SK-N-MC (cell line): ENCODE results near the gene SDCBP2.

Experiments used
- EZH2 ChIP-seq: fragments of 200-600 bp; sonication (generic); IDR thresholded peaks from one replicate; pipeline ENCODE4 v1.6.1; 2017; ENCODE audit warnings: antibody characterized with exemption
- FOXP2 ChIP-seq: optimal IDR thresholded peaks from 2 replicates; pipeline ENCODE3; 2011; ENCODE audit warnings: mild to moderate bottlenecking, moderate library complexity; ENCODE audit not compliant: insufficient read depth; ENCODE audit errors: extremely low read length, control extremely low read depth
- POLR2AphosphoS5 ChIP-seq: IDR thresholded peaks from 2 replicates; pipeline ENCODE4 v1.6.1; 2012; ENCODE audit warnings: mild to moderate bottlenecking, low read depth, low read length, borderline replicate concordance

- TF ChIP-seq EZH2 = no peak
- TF ChIP-seq POLR2AphosphoS5 = no peak
- TF ChIP-seq FOXP2 = no peak
Measured at GRCh38 chr20:1298888-1299511, 29.9 kb downstream of the SDCBP2 start.
